Measurements from ENCODE around the gene TMPRSS11E. TPM values are rescaled to one million over a fixed set of nuclear protein-coding genes. Genes with fewer than 3 reads are reported as not detected.
"Not testable (repeated sequence)": the region's sequence is repeated elsewhere in the genome, so short reads cannot be mapped to it uniquely, and the experiment has no call there.

Gene TMPRSS11E
- polyA plus RNA-seq, 12 donors: 1.1 to 5.5 (median 2.4) TPM; not detected in 9

DNA sequence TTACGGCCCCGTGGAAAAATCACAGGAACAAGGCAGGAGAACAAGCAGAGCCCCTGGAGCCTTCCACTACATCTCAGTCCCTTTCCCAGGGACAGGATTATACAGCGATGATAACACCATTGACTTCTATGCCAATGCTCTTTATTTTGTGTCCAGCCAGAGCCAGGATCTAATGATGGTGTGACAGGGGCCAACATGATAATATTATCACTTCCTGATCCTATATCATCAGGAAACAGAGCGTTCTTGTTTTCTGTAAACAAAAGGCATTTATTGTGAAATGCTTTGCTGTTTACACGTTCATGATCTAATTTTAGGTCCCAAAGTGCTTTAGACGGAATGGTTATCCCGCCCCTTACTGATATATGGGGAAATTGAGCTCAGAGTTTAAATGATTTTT, 12.8 kb downstream of the TMPRSS11E start:
- no peak for DNase-seq

DNA sequence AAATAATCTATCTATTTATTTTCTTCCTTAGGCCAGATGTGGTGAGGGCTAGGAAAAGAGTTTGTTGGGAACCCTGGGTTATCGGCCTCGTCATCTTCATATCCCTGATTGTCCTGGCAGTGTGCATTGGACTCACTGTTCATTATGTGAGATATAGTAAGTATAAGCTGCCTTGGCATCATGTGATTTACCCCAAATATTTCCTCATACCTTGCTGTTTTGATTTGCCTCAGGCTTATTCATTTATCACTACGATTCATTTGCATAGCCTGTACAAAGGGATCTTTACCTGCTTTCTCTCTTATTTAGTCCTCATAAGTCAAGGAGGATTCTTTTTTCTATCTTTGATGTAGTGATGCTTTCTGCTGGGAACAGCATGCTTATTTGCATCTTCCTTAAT, 14.5 kb downstream of the TMPRSS11E start:
- DNase-seq: no peak

DNA sequence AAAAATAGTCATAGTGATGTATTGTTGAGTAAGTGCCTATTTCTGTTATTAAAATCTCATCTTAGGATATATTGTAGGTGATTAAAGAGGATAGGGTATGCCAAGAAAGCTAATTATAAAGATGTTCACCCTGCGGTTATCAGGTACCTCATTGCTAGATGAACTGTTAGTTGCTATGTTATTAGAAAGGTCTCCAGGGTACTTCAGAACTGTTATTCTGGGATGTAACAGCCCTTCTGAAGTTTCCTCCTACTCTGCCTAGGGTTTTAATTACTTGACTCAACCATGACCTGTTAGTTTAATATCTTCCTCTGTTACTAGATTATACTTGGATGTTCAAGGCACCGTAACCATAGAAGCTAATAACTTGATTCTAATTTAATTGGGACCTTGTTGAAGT, 15.4 kb downstream of the TMPRSS11E start:
- DNase-seq: no peak

DNA sequence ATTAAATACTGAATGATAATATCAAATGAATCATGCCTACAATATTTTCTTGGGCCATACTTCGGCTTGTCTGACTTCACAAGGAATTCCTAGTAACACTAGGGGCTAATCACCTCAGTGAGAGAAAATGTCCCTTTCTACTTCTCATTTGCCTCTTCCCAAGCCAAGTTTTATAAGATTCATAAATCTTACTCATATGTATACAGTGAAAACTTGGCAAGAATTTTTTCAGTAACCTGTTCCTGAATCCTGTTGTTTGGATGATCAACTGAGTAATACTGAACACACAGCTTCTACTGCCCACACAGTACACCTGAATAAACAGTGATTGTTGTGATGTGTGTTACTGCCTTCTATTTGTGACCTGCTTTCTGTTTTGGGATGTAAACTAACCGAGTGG, 16.5 kb downstream of the TMPRSS11E start:
- no peak for DNase-seq

DNA sequence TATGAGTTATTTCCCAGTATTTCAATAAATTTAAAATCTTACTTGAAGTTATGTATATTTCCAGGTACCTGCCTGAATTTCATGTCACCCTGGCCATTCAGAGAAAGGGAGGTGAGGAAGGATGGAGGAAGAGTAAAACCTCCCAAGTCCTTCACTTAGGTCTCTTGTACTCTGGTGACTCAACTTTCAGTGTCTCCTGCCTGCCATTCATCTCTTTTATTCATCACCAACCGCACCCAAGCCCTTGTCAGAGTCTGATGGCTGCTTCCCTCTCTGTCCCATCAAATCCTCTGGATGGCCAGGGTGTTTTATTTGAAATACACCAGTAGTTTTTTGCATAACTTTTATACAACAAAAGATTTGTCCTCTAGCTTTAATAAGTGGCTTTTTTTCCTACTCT, 17.8 kb downstream of the TMPRSS11E start:
- no peak for DNase-seq

DNA sequence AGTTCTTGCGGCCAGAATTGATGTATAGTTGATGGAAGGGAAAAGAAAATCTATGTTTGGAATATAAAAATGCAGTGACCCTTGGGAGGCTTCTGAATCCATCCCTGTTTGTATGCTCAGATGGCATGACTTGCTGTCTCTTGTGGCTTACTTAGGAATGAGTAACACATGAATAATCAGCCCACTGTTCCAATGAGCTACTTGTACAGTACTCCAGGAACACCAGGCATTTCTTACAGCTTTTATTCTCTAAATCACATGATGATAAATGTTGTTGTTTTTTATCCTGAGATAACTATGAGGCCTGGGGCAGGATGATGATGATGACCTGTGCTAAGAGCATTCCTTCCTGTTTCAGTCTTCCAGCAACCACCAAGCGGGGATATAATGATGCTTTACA, 18.9 kb downstream of the TMPRSS11E start:
- DNase-seq: no peak

DNA sequence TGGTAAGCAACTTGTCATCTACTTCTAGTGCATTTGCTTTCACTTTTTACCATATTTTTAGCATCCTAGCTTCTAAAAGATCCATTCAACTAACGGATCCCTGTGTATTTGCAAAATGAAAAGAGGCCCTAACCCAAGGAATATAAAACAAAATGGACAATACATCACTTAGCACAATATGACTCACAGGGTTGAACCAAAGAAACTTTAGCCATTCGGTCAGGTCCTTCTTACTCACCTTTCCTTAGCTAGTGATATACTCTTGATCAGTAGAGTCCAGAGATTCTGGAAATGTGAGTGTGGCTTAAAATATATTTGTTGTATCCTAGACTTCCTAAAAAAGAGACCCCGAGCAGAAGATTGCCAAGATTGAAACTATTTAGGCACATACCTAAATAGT, 19.5 kb downstream of the TMPRSS11E start:
- no peak for DNase-seq

DNA sequence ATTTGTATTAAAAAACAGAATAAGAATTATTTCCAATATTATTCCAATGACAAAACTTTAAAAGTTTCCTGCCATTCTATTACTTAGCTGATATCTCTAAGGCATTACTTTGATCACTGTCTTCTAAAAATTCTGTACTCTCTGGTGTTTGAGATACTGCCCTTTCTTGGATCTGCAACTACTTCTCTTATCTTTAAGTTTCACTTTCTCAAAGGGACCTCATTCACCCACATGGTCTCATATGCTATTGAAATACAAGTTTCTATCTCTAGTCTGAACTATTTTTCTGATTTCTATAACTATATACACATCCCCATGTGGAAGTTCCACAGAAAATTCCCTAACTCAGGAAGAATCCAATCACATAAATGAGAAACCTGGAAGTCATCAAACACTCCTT, 22.2 kb downstream of the TMPRSS11E start:
- DNase-seq: no peak

DNA sequence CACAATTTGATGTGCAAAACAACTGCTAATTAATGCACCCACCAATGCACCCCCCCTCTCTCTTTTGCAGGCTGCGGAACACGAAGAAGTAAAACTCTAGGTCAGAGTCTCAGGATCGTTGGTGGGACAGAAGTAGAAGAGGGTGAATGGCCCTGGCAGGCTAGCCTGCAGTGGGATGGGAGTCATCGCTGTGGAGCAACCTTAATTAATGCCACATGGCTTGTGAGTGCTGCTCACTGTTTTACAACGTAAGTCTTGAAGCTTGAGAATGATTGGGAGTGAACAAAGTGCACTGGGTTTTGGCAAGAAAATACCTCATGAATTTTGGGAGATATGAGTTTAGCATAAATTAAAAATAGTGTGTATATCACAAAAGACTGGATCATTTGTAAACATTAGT, 28.9 kb downstream of the TMPRSS11E start:
- DNase-seq: no peak

DNA sequence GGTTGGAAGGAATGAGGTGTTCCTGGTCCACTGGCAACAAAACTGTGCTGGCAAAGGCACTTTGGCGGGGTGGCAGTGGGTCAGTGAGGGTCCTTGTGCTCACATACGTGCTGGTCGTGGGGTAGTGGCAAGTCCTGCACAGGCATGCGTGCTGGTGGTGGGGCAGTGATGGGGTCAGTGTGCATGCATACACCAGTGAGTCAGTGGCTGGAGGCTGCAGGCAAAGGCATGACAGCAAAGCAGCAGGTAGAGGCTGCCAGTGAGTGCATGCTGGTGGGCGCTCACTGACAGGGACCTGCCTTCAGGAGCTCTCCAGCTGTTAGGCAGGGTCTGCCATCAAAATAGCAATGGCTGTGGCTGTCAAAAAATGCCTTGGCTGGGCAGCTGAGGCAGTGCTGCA, 42.1 kb downstream of the TMPRSS11E start:
- no peak for DNase-seq

DNA sequence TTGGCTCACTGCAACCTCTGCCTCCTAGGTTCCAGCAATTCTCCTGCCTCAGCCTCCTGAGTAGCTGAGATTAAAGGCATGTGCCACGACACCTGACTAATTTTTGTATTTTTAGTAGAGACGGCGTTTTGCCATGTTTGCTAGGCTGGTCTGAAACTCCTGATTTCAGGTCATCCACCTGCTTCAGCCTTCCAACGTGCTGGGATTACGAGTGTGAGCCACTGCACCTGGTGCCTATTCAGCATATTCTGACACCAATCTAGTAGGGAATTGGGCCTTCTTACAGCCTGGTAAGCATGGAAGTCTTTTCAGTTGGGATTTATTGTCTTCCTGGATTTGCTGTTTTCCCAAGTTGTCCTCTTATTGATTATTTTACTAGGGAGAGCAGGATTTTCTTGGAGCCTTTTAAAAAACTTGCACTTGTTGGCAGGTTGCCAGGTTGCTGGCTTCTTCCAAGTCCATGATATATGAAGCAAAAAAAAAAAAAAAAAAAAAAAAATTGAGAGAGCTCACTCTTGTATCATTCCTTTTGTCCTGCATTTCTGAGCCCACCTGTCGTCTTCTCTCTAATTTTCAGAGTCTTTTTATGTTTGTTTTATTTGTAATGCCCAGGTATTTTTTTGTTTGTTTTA, 43.7 kb downstream of the TMPRSS11E start:
- peak; percentile 2 for DNase-seq

DNA sequence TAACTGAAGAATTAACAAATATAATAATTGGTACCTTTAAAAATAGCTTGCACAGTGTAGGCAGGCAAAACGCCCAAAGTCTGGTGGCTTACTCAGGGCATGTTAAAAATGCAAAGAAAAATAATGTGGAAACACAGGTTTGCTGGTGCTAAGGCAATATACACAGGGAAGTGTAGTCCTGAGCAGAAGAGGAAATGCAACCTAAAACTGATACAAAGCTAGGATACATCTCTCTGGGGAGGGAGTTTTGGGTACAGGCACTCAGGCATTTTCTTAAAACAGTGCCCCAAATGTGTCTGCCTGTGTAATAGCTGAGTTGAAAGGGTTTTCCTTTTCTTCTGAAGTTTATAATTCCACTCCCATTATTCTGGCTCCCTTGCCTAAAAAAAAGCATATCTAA, 47.4 kb downstream of the TMPRSS11E start:
- no peak for DNase-seq

DNA sequence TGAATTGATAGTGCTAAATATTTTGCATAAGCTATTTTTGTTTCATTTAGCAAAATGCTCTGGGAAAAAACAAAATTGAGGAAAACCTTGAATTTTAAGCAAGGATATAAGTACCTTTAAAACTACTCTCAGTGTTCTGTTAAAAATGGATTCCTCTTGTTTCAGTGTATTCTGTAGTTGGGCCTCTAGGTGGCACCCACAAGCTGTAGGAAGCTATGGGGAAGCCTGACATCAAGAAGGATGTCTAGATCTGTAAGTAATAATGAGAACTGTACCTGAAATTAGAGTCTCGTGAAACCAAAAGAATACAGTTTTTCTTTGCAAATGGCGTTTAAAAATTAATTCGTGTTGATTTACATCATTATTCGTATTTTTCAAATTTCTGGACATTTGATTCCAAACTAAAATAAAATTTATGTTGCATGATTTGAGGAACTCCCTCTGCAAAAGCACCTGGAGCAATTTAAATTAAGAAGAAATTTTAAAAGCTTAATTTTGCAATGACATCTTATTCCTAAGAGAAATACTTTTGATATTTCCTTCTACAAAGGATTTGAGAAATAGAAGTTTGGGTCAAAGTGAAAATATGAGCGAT, 51.2 kb downstream of the TMPRSS11E start:
- peak; percentile 48 for DNase-seq

DNA sequence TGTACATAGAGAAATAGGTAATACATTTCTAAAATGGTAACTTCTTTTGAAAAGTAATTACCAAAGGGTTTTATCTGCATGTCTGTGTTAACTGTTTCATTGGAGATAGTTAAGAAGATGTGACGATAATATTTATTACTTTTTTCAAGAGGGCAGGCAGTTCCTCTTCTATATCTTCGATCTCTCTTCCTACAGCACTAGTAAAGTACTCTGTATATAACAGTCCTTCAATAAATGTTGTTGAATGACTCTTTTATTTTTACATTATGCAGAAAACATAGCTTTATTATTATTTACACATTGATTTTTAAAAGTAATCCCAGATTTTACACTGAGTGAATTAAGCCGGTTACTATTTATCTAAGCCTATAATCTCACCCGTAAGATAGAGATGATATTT, 51.8 kb downstream of the TMPRSS11E start:
- no peak for DNase-seq

DNA sequence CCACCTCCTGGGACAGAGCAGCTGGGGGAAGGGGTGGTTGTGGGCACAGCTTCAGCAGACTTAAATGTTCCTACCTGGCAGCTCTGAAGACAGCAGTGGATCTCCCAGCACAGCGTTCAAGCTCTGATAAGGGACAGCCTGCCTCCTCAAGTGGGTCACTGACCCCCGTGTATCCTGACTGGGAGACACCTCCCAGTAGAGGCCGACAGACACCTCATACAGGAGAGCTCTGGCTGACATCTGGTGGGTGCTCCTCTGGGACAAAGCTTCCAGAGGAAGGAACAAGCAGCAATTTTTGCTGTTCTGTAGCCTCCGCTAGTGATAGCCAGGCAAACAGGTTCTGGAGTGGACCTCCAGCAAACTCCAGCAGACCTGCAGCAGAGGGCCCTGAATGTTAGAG, 56.2 kb downstream of the TMPRSS11E start:
- not testable (repeated sequence) for DNase-seq

DNA sequence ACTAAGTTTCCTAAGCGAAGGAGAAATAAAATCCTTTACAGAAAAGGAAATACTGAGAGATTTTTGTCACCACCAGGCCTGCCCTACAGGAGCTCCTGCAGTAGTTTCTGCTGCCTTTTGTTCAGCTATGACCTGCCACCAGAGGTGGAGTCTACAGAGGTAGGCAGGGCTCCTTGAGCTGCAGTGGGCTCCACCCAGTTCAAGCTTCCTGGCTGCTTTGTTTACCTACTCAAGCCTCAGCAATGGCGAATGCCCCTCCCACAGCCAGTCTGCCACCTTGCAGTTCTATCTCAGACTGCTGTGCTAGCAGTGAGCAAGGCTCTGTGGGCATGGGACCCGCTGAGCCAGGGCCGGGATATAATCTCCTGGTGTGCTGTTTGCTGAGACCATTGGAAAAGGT, 57.6 kb downstream of the TMPRSS11E start:
- DNase-seq: not testable (repeated sequence)

DNA sequence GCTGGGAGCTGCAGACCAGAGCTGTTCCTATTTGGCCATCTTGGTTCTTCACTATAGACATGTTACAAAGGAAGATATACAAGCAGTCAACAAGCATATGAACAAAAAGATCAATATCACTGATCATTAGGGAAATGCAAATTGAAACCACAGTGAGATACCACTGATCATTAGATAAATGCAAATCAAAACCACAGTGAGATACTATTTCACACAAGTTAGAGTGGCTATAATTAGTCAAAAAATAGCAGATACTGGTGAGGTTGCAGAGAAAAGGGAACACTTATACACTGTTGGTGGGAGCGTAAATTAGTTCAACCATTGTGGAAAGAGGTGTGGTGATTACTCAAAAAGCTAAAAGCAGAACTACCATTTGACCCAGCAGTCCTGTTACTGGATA, 58.2 kb downstream of the TMPRSS11E start:
- not testable (repeated sequence) for DNase-seq

DNA sequence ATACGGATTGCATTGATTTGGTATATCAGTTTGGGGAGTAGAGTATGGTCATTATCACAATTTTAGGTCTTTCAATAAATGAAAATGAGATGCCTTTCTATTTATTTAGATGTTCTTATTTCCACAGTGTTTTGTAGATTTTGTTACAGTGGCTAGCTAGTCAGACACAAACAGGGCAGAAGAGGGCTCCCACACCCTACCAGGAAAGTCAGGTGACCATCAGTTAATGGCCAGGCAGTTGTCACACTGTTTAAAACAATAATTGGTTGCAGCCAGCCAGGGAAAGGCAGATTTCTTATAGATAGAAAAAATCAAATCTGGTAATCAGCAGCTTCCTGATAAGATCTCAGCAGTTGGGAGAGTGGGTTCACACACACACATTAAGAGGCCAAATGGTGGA, 71.6 kb downstream of the TMPRSS11E start:
- no peak for DNase-seq

DNA sequence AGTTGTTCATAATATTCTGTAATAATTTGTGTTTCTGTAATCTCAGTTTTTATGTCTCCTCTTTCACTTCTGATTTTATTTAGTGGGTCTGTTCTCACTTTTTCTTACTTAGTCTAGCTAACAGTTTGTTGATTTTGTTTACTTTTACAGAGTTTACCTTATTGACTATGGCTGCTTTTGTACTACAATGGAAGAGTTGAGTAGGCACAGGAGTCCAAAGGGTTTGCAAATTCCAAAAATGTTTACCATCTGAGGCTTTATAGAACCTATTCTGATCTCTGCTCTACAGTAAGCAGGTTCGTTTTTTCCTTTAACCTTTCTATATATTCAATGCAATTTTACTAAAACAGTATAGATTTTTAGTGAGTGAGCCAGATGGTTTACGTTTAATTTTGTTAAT, 73.7 kb downstream of the TMPRSS11E start:
- no peak for DNase-seq

DNA sequence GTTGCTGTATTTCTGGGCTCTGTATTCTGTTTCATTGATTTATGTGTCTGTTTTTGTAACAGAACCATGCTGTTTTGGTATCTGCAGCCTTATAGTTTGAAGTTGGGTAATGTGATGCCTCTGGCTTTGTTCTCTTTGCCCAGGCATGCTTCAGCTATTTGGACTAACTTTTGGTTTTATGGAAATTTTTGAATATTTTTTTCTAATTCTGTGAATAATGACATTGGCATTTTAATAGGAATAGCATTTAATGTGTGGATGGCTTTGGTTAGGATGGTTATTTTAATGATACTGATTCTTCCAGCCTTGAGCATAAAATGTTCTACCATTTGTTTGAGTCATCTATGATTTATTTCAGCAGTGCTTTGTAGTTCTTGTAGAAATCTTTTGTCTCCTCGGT, 75.0 kb downstream of the TMPRSS11E start:
- DNase-seq: not testable (repeated sequence)

DNA sequence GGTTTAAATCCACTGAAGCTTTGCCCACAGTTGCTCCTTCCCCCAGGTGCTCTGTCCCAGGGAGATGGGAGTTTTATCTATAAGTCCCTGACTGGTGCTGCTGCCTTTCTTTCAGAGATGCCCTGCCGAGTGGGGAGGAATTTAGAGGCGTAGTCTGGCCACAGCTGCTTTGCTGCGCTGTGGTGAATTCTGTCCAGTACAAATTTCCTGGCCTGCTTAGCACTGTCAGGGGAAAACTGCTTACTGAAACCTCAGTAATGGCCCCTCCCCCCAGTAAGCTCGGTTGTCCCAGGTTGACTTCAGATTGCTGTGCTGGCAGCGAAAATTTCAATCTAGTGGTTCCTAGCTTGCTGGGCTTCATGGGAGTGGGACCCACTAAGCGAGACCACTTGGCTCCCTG, 88.7 kb downstream of the TMPRSS11E start:
- DNase-seq: no peak

DNA sequence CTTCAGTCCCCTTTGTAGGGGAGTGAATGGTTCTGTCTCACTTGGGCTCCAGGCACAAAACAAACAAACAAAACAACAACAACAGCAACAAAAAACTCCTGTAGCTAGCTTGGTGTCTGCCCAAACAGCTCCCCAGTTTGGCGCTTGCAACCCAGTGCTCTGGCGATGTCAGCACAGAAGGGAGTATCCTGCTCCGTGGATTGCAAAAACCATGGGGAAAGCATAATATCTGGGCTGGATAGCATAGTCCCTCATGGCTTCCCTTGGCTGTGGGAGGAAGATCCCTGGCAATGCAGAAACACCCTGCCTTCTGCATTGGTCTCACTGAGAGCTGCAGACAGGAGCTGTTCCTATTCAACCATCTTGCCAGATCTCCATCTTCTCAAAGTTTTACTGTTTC, 89.1 kb downstream of the TMPRSS11E start:
- DNase-seq: no peak

DNA sequence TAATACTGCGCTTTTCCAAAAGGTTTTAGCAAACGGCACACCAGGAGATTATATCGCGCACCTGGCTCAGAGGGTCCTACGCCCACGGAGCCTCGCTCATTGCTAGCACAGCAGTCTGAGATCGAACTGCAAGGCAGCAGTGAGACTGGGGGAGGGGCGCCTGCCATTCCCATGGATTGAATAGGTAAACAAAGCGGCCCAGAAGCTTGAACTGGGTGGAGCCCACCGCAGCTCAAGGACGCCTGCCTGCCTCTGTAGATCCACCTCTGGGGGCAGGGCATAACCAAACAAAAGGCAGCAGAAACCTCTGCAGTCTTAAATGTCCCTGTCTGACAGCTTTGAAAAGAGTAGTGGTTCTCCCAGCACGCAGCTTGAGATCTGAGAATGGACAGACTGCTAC, 95.5 kb downstream of the TMPRSS11E start:
- DNase-seq: not testable (repeated sequence)

Measured in muscle of arm (tissue), 12 donors.